ENCODE results near the gene STRN3.
"Not testable (repeated sequence)": the region's sequence is repeated elsewhere in the genome, so short reads cannot be mapped to it uniquely, and the experiment has no call there.

STRN3 gene

GRCh38 chr14:30908826-30909225 is 117.4 kb downstream of the STRN3 start:
- no peak for DNase-seq (ENCODE audit: low read depth in 2 of 2)

- DNase-seq (ENCODE audit: low read depth in 2 of 2) = no peak
Observed at GRCh38 chr14:30907659-30908057, 118.5 kb downstream of the STRN3 start.

- no peak for DNase-seq (ENCODE audit: low read depth in 2 of 2)
Observed at GRCh38 chr14:30906752-30907658, 119.2 kb downstream of the STRN3 start.

GRCh38 chr14:30903285-30904124 is 122.7 kb downstream of the STRN3 start:
- DNase-seq (ENCODE audit: low read depth in 2 of 2) = no peak

- not testable (repeated sequence) for DNase-seq (ENCODE audit: low read depth in 2 of 2)
Observed at GRCh38 chr14:30897121-30897520, 129.1 kb downstream of the STRN3 start.

GRCh38 chr14:30896435-30896834 is 129.7 kb downstream of the STRN3 start:
- DNase-seq (ENCODE audit: low read depth in 2 of 2) = no peak

- no peak for DNase-seq (ENCODE audit: low read depth in 2 of 2)
Observed at GRCh38 chr14:30894923-30895515, 131.2 kb downstream of the STRN3 start.

- no peak for DNase-seq (ENCODE audit: low read depth in 2 of 2)
Observed at GRCh38 chr14:30893819-30894218, 132.4 kb downstream of the STRN3 start.

GRCh38 chr14:30889244-30889594 is 137.0 kb downstream of the STRN3 start:
- no peak for DNase-seq (ENCODE audit: low read depth in 2 of 2)

- DNase-seq (ENCODE audit: low read depth in 2 of 2) = no peak
Observed at GRCh38 chr14:30888480-30889243, 137.5 kb downstream of the STRN3 start.

GRCh38 chr14:30885840-30886740 is 140.1 kb downstream of the STRN3 start:
- no peak for DNase-seq (ENCODE audit: low read depth in 2 of 2)

- DNase-seq (ENCODE audit: low read depth in 2 of 2) = no peak
Observed at GRCh38 chr14:30884901-30885300, 141.3 kb downstream of the STRN3 start.

- DNase-seq (ENCODE audit: low read depth in 2 of 2) = no peak
Observed at GRCh38 chr14:30883508-30884294, 142.5 kb downstream of the STRN3 start.

GRCh38 chr14:30882431-30882830 is 143.7 kb downstream of the STRN3 start:
- DNase-seq (ENCODE audit: low read depth in 2 of 2) = no peak

GRCh38 chr14:30876692-30877091 is 149.5 kb downstream of the STRN3 start:
- no peak for DNase-seq (ENCODE audit: low read depth in 2 of 2)

- no peak for DNase-seq (ENCODE audit: low read depth in 2 of 2)
Observed at GRCh38 chr14:30875788-30876053, 150.5 kb downstream of the STRN3 start.

- no peak for DNase-seq (ENCODE audit: low read depth in 2 of 2)
Observed at GRCh38 chr14:30874999-30875787, 151.0 kb downstream of the STRN3 start.

- no peak for DNase-seq (ENCODE audit: low read depth in 2 of 2)
Observed at GRCh38 chr14:30874120-30874998, 151.8 kb downstream of the STRN3 start, which contains the start of gene COCH. TSS of gene COCH (plus strand) at chr14:30874559. CDS start at chr14:30874939, 380 bp downstream.
